Stimulated activated CD4-positive, alpha-beta T cell treated with anti-CD3 and anti-CD28 coated beads, Interleukin-4, amount 100 ng/mL, for 1 hour (primary cell): Measurements from ENCODE around the gene SLC30A2.
A peak's percentile ranks its signal among the peaks of the same experiment; 100 is the strongest.

ENCODE experiments used
- DNase-seq: peaks from one replicate; pipeline ENCODE4 v3.0.0-alpha.2; 2020

SLC30A2 gene

DNA sequence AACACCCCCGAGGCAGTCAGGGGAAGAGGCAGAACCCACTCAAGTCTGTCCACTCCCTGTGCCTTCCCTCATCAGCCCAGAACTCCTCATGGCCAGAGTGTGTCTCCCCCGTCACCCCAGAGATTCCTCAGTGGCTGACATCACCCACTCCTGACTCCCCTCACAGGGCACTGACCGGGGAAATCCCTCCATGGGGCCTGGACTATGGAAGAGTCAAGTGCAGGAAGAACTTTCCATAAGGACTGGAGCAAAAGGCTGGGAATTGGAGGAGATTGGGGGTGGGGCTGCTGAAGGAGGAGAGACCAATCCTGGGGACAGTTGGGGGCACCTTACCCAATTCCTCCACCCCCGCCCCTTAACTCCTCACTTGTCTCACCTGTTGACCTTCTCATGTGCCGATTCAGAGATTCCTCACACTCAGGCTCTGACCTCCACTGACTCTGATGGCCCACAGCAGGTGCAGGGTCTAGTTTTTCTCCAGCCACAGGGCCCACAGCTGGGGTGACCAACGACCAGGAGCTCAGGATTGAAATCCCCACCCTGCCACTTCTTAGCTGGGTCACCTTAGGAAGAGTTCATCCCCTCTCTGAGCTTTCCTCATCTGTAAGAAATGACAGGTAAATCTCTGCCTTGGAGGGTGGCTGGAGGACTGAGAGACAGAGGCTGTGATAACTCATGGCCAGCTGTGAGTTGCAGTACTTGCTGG, 24.8 kb downstream of the SLC30A2 start:
- DNase-seq: no peak

DNA sequence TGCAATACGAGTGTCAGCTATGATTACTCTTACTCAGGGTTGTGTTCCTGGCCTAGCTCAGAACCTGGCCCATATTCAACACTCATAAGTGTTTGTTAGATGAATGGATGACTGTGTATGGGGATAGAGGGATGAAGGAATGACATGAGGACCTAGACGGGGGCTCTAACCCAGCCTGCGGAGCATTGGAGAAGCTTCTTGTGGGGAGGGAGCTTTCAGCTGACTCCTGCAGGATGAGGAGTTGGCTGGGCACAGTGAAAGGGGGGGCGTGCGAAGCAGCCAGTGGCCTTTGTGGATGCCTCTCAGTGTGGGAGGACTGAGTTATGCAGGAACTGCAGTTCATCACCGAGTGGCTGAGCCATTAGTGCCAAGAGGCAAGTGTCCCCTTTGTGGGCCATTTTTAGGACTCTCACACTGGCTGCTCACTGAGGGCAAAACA, 25.6 kb downstream of the SLC30A2 start:
- no peak for DNase-seq

DNA sequence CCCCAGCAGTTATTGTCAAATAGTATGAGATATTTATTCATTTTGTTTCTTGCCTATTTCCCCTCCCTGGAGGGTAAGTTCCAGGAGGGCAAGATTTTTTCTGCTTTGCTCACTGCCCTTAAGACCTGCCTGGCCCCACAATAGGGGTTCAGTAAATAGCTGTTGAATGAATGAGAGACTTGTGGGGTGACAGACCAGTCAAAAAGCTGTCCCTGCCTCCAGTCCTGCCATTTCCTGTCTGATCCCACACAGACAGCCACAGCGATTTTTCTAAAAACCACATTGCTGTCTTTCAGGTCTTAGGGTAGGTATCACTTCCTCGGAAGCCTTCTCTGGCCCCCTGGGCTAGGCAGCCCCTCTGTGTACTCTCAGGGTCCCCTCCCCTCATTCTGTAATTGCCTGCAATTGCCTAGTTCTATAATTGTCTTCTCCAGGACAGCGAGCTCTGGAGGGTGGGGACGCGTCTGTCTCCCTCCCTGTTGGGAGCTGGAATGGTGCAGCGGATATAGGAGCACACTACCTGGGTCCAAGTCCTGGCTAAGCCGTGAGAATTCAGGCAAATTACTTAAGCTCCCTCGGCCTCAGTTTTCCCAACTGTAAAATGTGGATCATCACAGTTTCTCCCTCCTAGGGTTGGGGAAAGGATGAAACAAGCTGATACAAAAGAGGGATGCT, 26.1 kb downstream of the SLC30A2 start:
- DNase-seq: no peak

GRCh38 chr1:26017606-26018005, 28.3 kb downstream of the SLC30A2 start:
- no peak for DNase-seq

DNA sequence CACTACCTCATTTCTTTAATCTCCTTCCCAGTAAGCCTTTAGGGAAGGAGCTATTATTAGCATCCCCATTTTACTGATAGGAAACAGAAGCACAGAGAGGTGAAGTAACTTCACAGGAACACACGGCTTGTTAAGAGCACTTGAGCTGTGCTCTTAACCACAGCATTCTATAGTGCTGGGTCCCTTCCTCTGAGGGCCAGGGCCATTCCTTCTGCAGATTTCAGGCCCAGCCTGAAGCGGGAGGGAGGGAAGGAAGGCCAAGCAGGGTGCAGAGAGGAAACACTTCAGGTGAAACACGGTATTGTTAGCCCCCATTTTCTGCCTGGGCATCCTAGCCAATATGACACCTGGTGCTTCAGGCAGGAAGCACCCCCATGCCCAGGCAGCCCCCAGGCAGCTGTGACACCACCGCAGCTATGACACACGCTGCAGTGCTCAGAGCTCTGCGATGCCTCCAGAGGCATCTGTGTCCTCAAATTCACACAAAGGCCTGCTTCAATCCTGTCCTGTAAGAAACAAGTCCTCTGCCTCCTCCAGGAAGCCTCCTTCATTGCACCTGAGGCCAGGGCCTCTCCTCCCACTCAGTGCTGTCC, 28.9 kb downstream of the SLC30A2 start:
- no peak for DNase-seq

DNA sequence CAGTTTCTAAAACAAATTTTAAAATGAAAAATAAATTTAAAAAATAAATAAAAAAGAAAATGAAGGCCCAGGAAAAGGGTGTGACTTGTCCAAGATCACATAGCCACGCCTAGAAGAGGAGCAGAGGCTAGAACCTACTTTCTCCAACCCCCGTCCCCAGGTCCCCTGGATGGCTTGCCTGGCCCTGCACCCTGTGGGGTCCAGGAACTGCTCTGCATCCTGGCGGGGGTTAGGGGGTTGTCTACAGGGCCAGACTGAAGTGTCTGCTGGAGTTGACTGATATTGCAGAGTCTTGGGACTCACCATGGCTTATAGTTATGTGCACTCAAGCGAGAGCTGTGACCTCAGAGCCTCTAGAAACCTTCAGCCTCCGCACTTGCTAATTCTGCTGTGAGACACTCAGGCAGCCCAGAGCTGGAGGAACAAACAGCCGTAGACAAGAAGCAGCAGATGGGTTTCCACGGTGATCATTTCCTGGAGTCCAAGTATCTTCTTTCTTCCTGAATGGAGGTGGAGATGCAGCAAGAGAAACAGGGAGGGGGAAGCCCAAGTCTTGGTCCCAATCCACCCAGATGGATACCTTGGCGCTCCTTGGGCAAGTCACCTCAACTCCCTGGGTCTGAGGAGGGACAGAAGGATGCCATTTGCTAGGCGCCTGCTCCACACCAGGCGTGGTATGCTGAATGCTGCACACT, 29.5 kb downstream of the SLC30A2 start:
- DNase-seq: no peak

DNA sequence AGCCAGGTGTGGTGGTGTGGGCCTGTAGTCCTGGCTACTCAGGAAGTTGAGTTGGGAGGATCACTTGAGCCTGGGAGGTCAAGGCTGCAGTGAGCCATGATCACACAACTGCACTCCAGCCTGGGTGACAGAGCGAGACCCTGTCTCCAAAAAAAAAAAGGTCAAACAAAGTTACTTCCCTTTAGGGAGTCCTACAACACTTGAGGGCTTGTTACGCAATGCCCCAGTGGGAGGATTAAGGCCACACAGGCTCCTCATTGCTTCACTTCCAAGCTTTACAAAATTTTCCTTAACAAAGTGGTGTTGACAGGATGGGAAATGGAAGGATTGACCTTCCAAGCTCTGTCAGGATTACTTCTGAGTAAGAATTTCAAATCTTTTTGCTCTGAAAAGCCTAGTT, 30.6 kb downstream of the SLC30A2 start:
- no peak for DNase-seq

DNA sequence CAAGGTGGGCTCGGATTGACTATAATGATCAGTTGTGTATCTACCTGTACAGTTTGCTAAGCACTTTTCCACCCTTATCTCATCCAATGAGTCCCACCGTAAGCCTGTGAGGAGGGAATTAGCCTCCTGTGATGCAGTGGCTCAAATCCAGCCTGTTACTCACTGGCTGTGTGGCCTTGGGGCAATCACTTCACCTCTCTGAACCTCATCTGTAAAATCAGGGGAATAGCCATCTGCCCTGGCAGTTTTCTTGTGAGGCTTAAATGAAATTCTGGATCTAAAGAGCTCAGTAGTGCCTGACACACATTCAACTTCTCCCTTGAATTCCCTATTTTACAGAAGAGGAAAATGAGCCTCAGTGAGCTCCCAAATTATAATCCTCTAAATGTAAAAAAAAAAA, 31.7 kb downstream of the SLC30A2 start:
- no peak for DNase-seq

DNA sequence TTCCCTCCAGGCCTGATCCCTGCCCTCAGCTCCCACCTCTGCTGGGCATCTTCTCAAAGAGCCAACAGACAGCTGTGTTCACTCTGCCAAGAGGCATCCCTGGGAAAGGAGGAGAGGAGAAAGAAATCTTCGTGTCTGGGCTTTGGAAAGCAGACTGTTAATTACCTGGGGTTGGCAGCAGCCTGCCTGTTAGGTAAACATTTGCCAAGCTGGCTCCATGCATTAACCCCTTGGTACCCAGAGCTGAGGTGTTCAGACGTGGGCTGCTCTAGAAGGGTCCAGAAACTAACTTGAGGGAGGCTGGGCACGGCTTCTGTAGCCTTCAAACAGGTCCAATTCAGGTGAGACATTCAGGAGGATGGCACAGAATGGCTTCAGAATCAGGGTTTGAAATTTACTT, 33.1 kb downstream of the SLC30A2 start:
- no peak for DNase-seq

- DNase-seq: no peak
Measured at GRCh38 chr1:26010825-26011224, 35.1 kb downstream of the SLC30A2 start.

- no peak for DNase-seq
Measured at GRCh38 chr1:26009796-26010447, 36.0 kb downstream of the SLC30A2 start.

DNA sequence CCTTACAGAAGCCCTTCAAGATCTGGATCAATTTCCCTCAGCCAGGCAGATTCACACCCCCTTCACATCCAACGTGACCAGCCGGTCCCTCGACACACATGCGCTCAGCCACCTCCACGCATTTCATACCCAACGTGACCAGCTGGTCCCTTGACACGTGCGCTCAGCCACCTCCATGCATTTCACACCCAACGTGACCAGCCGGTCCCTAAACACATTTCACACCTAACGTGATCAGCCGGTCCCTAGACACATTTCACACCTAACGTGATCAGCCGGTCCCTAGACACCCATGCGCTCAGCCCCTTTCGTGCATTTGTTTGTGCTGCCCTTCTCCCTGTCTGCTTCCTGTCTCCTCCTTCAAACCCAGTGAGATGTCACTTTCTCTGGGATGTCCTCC, 39.2 kb downstream of the SLC30A2 start:
- no peak for DNase-seq

- DNase-seq: no peak
Measured at GRCh38 chr1:26005434-26006105, 40.3 kb downstream of the SLC30A2 start.

DNA sequence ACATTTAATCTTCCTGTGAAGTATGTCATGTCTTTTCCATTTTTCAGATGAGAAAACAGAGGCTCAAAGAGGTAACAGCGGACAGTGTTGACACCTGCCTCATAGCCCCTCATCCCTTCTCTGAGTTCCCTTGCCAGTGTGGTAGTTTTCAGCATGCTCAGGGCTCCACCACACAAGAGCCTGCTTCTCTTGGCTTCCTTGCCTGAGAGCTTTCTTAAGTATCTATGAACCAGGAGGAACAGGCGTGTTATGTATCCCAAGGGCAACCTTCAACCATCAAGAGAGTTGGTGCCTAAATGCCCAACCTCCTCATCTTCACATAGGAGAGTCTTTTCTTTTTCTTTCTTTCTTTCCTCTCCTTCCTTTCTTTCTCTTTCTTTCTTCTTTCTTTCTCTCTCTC, 42.2 kb downstream of the SLC30A2 start:
- no peak for DNase-seq

GRCh38 chr1:26003262-26003661, 42.7 kb downstream of the SLC30A2 start:
- DNase-seq: no peak

DNA sequence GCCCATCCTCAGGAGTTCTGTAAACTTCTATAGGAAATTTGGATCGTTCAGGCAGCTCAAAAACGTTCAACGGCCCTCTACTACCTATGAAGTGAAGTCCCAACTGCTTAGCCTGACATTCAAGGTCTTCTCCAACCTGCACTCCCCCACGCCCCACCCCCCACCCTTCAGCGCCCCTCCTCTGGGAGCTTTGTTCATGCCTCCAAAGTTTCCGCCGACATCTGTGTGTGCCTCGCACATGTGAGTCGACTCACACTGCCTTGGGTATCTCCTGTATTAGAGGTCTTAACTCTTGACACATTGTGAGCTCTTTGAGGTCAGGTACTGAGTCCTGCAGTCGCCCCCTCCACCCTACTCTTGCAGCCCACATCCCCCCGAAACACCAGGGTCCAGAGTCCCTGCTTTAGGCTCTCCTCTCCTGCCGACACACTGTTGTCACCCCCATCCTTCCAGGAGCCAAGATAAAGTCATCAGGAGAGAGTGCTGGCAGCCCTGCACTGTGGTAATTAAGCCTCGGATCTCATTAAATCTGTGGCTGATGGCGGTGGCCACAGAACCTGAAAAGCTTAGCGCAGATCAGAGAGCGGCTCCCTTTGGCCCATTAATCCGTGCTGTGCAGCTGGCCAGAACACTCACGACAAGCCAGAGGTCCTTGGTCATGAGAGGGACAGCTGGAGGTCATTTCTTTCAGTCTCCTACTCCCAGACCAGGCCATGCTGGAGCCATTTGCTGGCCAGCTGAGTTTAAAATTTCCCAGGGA, 46.7 kb downstream of the SLC30A2 start:
- no peak for DNase-seq

DNA sequence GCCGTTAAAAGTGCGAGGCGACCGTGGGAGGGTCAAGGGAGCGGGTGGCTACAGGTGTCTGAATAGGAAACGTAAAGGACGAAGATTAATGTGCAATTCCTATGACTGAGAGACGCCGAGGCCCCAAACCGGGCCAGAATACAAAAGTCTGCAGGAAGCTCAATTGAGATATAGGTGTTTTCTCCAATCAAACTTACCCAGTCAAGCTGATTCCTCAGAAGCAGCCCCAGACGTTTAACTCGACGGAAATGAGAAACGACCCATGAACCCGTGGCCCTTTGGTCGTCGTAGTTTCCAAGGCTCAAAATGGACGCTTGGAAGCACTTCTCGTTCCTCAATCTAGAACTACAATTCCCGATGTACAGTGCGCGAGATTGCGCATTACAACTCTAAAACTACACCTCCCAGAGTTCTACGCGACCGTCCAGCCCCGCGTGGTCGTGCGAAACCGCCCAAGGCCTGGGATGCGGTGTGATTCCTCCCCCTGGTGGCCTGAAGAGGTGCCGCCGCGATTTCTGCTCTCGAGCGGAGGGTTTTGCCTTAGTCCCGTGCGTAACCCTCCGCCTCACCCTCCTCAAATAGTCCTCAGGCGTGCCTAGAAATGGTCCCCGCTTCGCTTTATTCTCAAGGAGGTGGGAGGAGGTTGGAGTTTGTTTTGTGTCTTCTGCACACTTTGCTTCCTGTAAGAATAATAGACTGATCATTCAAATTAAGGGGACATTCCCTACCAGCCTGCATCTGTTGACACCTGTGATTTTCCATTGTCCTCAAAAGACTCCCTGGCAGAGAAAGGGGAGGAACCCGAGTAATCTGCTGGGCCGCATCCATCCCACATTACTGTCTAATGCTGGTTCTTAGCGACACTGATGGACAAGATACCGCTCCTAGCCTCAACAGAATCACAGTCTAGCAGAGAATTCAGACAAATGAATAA, 47.8 kb downstream of the SLC30A2 start, which contains the start of gene PAFAH2:
PAFAH2 (minus strand) TSS at position 236 of the 934 bp plus-strand sequence. CDS start 7,247 bp downstream, outside the sequence.
- DNase-seq: peak; percentile 94

DNA sequence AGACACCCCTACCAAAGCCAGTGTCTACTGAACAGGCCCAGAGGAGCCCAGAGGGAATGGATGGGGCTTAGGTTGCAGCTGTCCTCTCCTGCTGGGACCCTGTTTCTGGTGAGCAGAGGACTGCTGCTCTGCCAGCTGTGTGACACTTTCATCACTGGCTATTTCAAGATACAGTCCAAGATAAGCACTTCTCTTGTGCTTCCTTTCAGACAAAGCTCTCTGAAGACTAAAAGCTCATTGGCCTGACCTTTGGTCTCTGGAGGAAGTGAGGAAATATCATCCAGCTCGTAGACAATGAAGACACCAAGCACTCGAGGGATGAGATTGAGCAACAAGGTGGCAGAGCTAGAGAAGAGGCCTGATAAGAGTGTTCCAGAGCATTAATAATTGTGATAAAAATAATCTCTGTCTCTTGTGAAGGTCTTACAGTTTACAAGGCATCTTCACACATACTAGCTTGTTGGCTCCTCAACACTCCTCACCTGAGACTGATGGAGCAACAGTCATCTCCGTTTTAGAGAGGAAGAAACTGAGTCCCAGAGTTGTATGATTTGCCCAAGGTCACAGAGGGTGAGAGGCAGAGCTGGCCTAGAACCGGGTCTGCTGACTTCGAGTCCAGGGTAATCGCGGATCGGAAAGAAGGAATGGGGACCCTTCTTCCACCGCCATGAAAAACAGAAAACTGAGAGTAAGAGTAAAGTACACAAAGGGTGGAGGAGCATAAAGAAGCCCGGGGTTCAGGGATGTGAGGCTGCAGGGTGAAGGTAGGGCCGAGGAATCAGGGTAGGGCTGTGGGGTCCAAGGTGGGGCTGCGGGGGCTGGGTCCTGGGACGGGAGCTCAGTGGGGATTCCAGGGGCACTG, 48.7 kb downstream of the SLC30A2 start:
- no peak for DNase-seq

DNA sequence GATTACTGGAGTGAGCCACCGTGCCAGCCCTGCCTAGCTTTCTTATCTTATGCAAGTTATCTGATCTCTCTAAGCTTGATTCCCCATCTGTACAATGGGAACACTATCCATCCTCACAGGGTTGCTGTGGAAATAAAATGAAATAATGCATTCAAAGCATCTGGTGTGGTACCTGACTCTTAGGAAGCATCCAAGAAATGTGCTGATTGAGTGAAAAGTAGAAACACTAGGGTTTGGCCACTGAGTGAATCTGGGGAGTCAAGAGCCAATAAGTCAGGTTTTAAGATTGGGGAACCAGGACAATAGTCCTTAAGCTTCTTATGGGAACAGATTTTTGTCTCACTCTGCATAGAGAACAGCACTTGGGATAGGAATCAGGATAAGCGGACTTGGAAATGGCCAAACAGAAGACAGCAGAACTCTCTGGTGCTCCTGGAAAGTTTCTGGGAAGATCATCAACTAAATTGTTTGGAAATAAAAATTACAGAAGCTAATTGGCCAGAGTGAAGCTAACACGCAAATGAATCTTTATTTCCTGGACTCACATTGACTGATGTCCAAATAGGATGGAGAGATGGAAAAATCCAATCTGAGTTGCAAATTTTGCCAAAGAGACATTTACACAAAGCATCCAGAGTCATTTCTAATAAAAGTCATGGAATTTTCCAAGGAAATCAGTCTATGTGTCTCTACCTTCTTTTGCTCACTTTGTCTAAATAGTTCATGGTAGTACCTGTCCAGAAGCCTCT, 51.3 kb downstream of the SLC30A2 start:
- no peak for DNase-seq
